Vagina (tissue), 2 donors: Measurements from ENCODE around the gene ZNF730. TPM values are rescaled to one million over a fixed set of nuclear protein-coding genes. Genes with fewer than 3 reads are reported as not detected.
"Not testable (repeated sequence)": the region's sequence is repeated elsewhere in the genome, so short reads cannot be mapped to it uniquely, and the experiment has no call there.

Experiments used
- DNase-seq, 2 donors: peaks; one replicate each; pipeline ENCODE4 v3.0.0-alpha.2; 2017; ENCODE audit errors: extremely low spot score in 2 of 2
- H3K27ac ChIP-seq: fragments of 200-600 bp; sonication (generic); one replicate; pipeline ENCODE4 v1.5.1; 2019
- H3K27me3 ChIP-seq: fragments of 200-600 bp; sonication (generic); one replicate; pipeline ENCODE4 v1.5.1; 2019
- H3K36me3 ChIP-seq, 2 donors: fragments of 200-600 bp; sonication (generic); one replicate each; pipeline ENCODE4 v1.5.1; 2017 to 2019
- H3K4me1 ChIP-seq: fragments of 200-600 bp; sonication (generic); one replicate; pipeline ENCODE4 v1.5.1; 2019
- H3K4me3 ChIP-seq, 2 donors: fragments of 200-600 bp; sonication (generic); 1 replicate in 1 of 2; 2 replicates in 1 of 2; pipeline ENCODE4 v1.5.1; 2016 to 2019
- H3K9me3 ChIP-seq: fragments of 200-600 bp; sonication (generic); one replicate; pipeline ENCODE4 v1.5.1; 2019
- POLR2A ChIP-seq, 2 donors: fragments of 450-650 bp; IDR thresholded peaks; one replicate each; pipeline ENCODE4 v1.6.1; 2017; ENCODE audit warnings: antibody characterized with exemption in 2 of 2, mild to moderate bottlenecking in 2 of 2, moderate library complexity in 2 of 2
- POLR2AphosphoS5 ChIP-seq, 2 donors: sonication (generic); formaldehyde crosslinking; IDR thresholded peaks; one replicate each; pipeline ENCODE4 v1.9.0; 2017; ENCODE audit warnings: antibody characterized with exemption in 2 of 2, mild to moderate bottlenecking in 2 of 2, low read depth in 1 of 2; ENCODE audit not compliant: insufficient read depth in 1 of 2
- intact Hi-C: fragments of 100-400 bp; cut with DNase I; formaldehyde crosslinking; loops from one replicate; pipeline ENCODE4 v1.15.1; 2023
- total RNA-seq: library from RNA; depleted of rRNA; stranded (reverse); fragments of >200 nt; gene quantifications from one replicate; pipeline ENCODE4 v1.2.3, GENCODE V29; 2016
- TF ChIP-seq, protein P1 (sequence below), 3 experiments: fragments of 450-650 bp in 2 of 3; fragments of 200-600 bp in 1 of 3; sonication (generic) in 1 of 3; IDR thresholded peaks; one replicate each; pipeline ENCODE4 v1.5.1; 2017 to 2019; ENCODE audit warnings: antibody characterized with exemption in 3 of 3, mild to moderate bottlenecking in 2 of 3, moderate library complexity in 2 of 3

Gene ZNF730
- 1.5 TPM for total RNA-seq

DNA sequence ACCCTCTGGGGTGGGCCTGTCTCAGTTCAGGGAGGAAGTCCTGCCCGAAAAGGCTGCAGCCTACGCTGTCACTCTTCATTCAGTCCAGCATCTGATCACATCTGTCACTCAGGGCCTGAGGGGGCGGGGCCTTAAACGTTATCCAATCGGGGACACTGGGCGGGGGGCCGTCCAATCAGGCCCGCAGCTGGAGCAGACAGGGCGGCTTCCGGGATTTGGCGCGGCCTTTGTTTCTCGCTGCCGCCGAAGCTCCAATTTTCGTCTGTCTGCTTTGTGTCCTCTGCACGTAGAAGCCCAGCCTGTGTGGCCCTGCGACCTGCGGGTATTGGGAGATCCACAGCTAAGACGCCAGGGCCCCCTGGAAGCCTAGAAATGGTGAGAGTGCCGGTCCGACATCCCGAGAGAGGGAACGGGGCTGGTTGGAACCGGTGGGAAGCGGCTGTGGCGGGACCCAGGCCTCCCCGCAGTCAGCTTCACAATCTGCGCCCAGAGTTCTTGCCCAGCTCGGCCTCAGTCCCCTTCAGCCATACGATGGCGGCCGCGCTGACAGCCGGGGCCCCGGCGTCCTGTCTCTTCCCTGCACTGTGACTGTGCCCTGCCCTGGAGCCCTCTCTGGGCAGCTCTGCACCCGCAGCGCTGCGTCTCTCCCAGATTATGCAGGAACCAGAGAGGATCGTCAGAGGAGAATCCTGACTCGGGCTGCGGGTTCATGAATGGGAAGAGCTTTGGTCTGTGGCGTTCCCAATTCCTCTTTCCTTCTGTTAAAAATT is at the start of gene ZNF730:
TSS of gene ZNF730 (plus strand) at position 224 of the 770 bp plus-strand sequence. CDS start at position 373, 149 bp downstream.
- Histone ChIP-seq H3K36me3 (no peaks in the 10 kb centered on the region), H3K4me1 (peaks cover 8% of the 10 kb centered on the region), H3K27ac (no peak within 1 kb of the TSS), H3K4me3 (peak within 1 kb of the TSS; percentile 47 to 50), H3K9me3 (no peaks in the 10 kb centered on the region), H3K27me3 (no peaks in the 10 kb centered on the region)
- TF ChIP-seq, protein P1, sequence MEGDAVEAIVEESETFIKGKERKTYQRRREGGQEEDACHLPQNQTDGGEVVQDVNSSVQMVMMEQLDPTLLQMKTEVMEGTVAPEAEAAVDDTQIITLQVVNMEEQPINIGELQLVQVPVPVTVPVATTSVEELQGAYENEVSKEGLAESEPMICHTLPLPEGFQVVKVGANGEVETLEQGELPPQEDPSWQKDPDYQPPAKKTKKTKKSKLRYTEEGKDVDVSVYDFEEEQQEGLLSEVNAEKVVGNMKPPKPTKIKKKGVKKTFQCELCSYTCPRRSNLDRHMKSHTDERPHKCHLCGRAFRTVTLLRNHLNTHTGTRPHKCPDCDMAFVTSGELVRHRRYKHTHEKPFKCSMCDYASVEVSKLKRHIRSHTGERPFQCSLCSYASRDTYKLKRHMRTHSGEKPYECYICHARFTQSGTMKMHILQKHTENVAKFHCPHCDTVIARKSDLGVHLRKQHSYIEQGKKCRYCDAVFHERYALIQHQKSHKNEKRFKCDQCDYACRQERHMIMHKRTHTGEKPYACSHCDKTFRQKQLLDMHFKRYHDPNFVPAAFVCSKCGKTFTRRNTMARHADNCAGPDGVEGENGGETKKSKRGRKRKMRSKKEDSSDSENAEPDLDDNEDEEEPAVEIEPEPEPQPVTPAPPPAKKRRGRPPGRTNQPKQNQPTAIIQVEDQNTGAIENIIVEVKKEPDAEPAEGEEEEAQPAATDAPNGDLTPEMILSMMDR (IDR thresholded peaks at IDR 0.05), result no peak
- intact Hi-C loops, result no loop called here
- no peak for DNase-seq

DNA sequence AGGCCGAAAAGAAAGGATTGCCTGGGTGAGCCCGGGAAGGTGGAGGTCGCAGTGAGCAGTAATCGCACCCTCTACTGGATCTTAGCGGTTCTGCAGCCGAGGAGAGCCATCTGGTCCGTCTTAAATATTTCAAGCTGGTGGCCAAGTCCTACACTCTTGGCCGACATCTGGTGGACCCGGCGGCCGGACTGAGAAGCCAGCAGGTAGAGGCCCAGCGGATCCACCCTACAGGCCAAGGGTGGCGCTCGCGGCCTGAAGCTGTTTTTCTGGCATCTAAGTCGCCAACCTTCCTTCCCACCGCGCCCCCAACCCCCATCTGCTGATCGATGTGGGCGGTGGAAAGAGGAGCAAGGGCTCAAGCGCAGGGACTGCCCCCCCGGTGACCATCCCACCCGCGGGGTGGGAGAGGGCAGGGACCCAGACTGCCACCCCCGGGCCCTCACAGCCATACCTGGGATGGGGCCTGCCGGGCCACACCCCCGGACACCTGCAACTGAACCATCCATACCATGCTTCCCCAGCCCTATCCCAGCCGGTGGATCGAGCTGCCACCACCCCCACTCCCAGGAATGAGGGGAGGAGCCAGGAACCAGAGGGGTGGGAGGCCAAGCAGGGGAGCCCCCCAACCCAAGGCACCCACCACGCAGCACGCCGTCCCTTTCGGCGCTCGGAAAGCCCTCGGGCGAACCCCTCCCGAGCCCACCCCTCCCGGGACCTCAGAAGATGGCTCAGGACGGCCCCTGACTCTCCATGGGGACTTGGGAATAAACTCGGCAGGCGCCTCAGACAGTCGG is 46.3 kb upstream of the ZNF730 start:
- H3K4me1 ChIP-seq, result peaks cover 11% of the 10 kb centered on the region
- H3K27me3 ChIP-seq, result no peaks in the 10 kb centered on the region
- TF ChIP-seq POLR2A (IDR thresholded peaks at IDR 0.05), result no peak
- TF ChIP-seq, protein P1 (IDR thresholded peaks at IDR 0.05), result peak in 2 of 3 experiments; percentile 10 to 18
- no peak for TF ChIP-seq POLR2AphosphoS5 (IDR thresholded peaks at IDR 0.05; ENCODE audit: insufficient read depth in 1 of 2, low read depth in 1 of 2)
- intact Hi-C loops, result no loop called here
- no peak for DNase-seq
- no peaks in the 10 kb centered on the region for H3K9me3 ChIP-seq
- no peaks in the 10 kb centered on the region for H3K36me3 ChIP-seq
- H3K27ac ChIP-seq, result no peak overlapping the region
- peak overlapping the region; percentile 40 to 42 for H3K4me3 ChIP-seq

DNA sequence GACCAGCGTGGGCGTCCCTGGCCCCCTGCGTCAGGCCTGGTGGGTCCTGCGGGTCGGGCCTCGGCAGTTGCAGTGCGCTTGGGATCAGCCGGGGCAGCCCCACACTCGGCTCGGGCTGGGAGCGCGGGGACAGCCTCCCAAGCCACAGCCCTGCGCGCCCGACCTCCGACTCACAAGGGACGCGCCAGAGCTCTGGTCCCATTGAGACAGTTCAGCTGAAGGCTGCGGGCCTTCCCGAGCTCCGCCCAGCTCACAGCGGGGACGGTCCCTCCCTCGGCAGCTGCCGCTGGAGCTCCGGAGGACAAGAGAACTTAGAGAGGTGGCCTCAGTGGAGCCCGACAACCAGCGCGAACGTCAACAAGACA is 45.7 kb upstream of the ZNF730 start:
- no peaks in the 10 kb centered on the region for H3K36me3 ChIP-seq
- TF ChIP-seq POLR2AphosphoS5 (IDR thresholded peaks at IDR 0.05; ENCODE audit: insufficient read depth in 1 of 2, low read depth in 1 of 2), result no peak
- TF ChIP-seq POLR2A (IDR thresholded peaks at IDR 0.05), result no peak
- TF ChIP-seq, protein P1 (IDR thresholded peaks at IDR 0.05), result no peak
- intact Hi-C loops, result no loop called here
- H3K9me3 ChIP-seq, result no peaks in the 10 kb centered on the region
- H3K27me3 ChIP-seq, result no peaks in the 10 kb centered on the region
- peaks cover 11% of the 10 kb centered on the region for H3K4me1 ChIP-seq
- H3K27ac ChIP-seq, result no peak overlapping the region
- H3K4me3 ChIP-seq, result peak overlapping the region; percentile 40 to 42
- DNase-seq, result no peak

DNA sequence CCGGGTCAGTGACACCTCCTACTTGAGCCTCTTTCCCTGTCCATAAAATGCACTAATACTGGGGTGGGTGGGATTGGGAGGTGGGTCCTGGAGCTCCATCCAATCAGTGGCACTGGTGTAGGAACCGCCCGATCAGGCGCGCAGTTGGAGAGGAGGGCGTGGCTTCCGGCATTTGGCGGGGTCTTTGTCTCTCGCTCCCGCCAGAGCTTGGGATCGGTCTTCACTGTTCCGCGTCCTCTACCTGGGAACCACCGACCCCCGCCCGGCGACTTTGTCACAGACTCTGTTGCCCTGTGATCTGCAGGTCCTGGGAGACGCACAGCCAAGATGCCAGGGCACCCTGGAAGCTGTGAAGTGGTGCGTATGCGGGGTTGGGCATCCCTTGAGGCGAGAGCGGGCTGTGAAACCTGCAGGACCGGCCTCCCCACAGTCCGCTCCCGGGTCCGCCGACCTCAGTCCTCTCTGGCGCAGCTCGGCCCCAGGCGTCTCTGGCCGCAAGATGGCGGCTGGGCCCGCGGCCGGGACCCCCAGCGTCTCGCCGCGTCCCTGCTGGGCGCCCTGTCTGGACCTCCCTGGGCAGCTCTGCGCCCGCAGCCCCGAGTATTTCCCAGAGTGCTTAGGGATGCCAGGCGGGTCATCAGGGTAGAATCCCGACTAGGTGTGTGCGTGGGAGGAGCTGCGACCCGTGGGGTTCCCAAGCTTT is 41.6 kb upstream of the ZNF730 start:
- no peaks in the 10 kb centered on the region for H3K9me3 ChIP-seq
- no peak for DNase-seq
- H3K27ac ChIP-seq, result no peak overlapping the region
- H3K4me1 ChIP-seq, result peaks cover 11% of the 10 kb centered on the region
- no peaks in the 10 kb centered on the region for H3K27me3 ChIP-seq
- peak overlapping the region; percentile 63 to 67 for H3K4me3 ChIP-seq
- intact Hi-C loops, result no loop called here
- H3K36me3 ChIP-seq, result no peaks in the 10 kb centered on the region
- TF ChIP-seq, protein P1 (IDR thresholded peaks at IDR 0.05), result no peak
- TF ChIP-seq POLR2AphosphoS5 (IDR thresholded peaks at IDR 0.05; ENCODE audit: insufficient read depth in 1 of 2, low read depth in 1 of 2) (peak in 1 of 2 donors; percentile 21), POLR2A (IDR thresholded peaks at IDR 0.05) (no peak)

DNA sequence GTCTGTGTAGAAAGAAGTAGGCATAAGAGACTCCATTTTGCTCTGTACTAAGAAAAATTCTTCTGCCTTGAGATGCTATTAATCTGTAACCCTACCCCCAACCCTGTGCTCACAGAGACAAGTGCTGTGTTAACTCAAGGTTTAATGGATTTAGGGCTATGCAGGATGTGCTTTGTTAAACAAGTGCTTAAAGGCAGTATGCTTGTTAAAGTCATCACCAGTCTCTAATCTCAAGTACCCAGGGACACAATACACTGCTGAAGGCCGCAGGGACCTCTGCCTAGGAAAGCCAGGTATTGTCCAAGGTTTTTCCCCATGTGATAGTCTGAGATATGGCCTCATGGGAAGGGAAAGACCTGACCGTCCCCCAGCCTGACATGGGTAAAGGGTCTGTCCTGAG is 39.0 kb upstream of the ZNF730 start:
- H3K4me3 ChIP-seq, H3K9me3 ChIP-seq, H3K27me3 ChIP-seq, H3K27ac ChIP-seq, H3K36me3 ChIP-seq, H3K4me1 ChIP-seq, DNase-seq, intact Hi-C loops: not testable (repeated sequence)
